Esophagus (tissue), 2 donors: ENCODE measurements around the gene PRUNE1. TPM values are rescaled to one million over a fixed set of nuclear protein-coding genes. Genes with fewer than 3 reads are reported as not detected.
A peak's percentile ranks its signal among the peaks of the same experiment; 100 is the strongest.

ENCODE experiments used
- H3K27ac ChIP-seq, 2 donors: one replicate each; pipeline ENCODE4 v1.5.1; 2013; ENCODE audit warnings: low read depth in 2 of 2, mild to moderate bottlenecking in 2 of 2, inconsistent platforms in 1 of 2, low read length in 1 of 2, moderate library complexity in 1 of 2
- H3K27me3 ChIP-seq, 2 donors: one replicate each; pipeline ENCODE4 v1.6.1; 2013; ENCODE audit warnings: low read length in 2 of 2, control low read depth in 1 of 2, mild to moderate bottlenecking in 1 of 2; ENCODE audit not compliant: insufficient read depth in 2 of 2, control insufficient read depth in 1 of 2
- H3K36me3 ChIP-seq, 2 donors: one replicate each; pipeline ENCODE4 v1.6.1; 2013; ENCODE audit warnings: low read length in 1 of 2; ENCODE audit not compliant: control insufficient read depth in 2 of 2, insufficient read depth in 2 of 2
- H3K4me1 ChIP-seq, 2 donors: one replicate each; pipeline ENCODE4 v1.6.1; 2013; ENCODE audit warnings: low read length in 1 of 2; ENCODE audit not compliant: control insufficient read depth in 2 of 2, insufficient read depth in 2 of 2
- H3K4me3 ChIP-seq, 2 donors: one replicate each; pipeline ENCODE4 v1.5.1; 2013; ENCODE audit warnings: low read length in 2 of 2, mild to moderate bottlenecking in 2 of 2, low read depth in 1 of 2, moderate library complexity in 1 of 2
- H3K9me3 ChIP-seq, 2 donors: one replicate each; pipeline ENCODE4 v1.6.1; 2013; ENCODE audit warnings: mild to moderate bottlenecking in 2 of 2, low read depth in 1 of 2, low read length in 1 of 2, moderate library complexity in 1 of 2; ENCODE audit not compliant: control insufficient read depth in 2 of 2, insufficient read depth in 1 of 2
- WGBS, 2 donors: extraction: QIAGEN DNeasy Blood & Tissue Kit; methylation state at CpG; one replicate each; pipeline ENCODE4 v1.1.7; 2013; 5-methylcytosine and 5-hydroxymethylcytosine counted together
- polyA plus RNA-seq, 2 donors: library from polyadenylated mRNA; stranded (reverse); fragments of 200-250 nt; gene quantifications; one replicate each; pipeline ENCODE4 v1.2.3, GENCODE V29; 2013
- donor health status: healthy with polysubstance abuse.
- donor health status: Bipolar disorder and iron deficiency.

The PRUNE1 gene, protein sequence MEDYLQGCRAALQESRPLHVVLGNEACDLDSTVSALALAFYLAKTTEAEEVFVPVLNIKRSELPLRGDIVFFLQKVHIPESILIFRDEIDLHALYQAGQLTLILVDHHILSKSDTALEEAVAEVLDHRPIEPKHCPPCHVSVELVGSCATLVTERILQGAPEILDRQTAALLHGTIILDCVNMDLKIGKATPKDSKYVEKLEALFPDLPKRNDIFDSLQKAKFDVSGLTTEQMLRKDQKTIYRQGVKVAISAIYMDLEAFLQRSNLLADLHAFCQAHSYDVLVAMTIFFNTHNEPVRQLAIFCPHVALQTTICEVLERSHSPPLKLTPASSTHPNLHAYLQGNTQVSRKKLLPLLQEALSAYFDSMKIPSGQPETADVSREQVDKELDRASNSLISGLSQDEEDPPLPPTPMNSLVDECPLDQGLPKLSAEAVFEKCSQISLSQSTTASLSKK
- 10 to 100 TPM in 1 of 2 donors, 1 to 10 TPM in 1; 7.2 to 10.1 TPM for polyA plus RNA-seq

DNA sequence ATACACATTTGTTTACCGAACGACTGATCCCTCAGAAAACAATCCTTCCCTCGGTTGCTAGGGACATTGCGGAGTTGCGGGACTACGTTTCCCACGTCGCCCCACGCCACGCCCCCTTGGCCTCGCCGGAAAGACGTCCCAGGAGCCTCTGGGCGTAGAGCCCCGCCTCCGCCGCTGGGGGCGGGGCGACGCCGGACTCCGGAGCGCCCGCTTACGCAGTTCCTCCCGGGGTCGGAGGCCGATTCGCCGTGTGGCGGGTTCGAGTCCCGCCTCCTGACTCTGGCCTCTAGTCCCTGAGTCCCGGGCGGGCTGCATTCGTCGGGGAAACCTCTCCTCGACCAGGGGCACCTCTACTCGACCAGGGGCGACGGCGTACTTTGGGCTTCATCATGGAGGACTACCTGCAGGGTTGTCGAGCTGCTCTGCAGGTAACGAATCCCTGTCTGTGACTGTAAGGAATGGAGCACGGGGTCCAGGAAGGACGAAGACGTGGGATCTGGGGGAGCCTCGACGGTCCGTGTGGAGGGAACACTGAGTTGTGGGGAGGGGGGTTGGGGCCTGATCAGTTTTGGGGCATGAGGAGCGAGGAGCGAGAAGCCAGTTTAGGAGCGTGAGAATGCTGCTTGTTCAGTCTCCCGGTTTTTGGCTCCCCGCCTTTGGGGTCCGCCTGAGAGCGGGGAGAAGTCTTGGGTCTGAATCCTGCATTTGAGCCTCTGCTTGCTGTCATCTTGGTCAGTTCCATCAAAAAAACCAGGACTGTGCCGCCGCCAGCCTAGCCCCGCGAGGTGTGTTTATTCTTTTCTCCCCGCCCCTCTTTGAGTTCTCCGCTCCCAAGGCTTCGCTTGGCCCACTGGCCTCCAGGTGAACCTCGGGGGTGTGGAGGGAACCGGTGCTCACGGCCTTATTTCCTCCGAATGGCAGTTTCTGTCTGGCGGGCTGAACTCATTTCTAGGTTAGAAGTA lies at the start of gene PRUNE1:
TSS of gene PRUNE1 (plus strand) at position 206 of the 962 bp plus-strand sequence. CDS start at position 390, 184 bp downstream.
- no peaks in the 10 kb centered on the region for H3K27me3 ChIP-seq
- 0 to 1% methylated on average over 68 to 69 of the region's 69 CpGs for WGBS, 2 donors

GRCh38 chr1:150960646-150961045 lies 47.6 kb upstream of the PRUNE1 start:
- Histone ChIP-seq H3K36me3 (peaks cover 10 to 31% of the 10 kb centered on the region in 2 donors), H3K4me3 (no peak overlapping the region), H3K9me3 (no peaks in the 10 kb centered on the region), H3K4me1 (no peaks in the 10 kb centered on the region), H3K27me3 (no peaks in the 10 kb centered on the region), H3K27ac (no peak overlapping the region)
- 97% methylated on average over 7 of the region's 7 CpGs for WGBS, 2 donors

More for the DNA sequence above, at the start of gene PRUNE1:
- H3K4me3 ChIP-seq = peak within 1 kb of the TSS; percentile 84 to 88
- H3K9me3 ChIP-seq = no peaks in the 10 kb centered on the region
- H3K4me1 ChIP-seq = peaks cover 0 to 5% of the 10 kb centered on the region in 2 donors
- H3K36me3 ChIP-seq = peaks cover 0 to 2% of the 10 kb centered on the region in 2 donors
- peak within 1 kb of the TSS; percentile 95 for H3K27ac ChIP-seq

DNA sequence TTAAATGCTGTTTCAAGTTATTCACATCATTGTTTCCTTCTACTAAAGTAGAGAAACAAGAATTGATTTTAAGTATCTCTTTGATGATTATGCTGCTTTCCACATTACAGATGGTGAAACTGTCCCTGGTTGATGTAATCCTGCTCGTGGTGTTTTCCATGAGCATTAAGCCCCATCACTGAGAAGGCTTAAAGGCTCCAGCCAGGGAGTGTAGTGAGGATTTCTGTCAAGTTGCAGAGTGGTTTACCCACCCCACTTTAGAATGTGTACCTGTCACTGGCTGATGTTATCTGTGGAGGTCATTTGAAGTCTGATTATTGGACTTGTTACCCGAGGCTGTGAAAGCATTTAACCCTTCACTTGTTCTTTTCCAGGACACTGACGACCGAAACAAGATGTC lies 46.5 kb upstream of the PRUNE1 start:
- no peaks in the 10 kb centered on the region for H3K4me1 ChIP-seq
- 63 to 68% methylated on average over 4 of the region's 4 CpGs for WGBS, 2 donors
- no peak overlapping the region for H3K27ac ChIP-seq
- H3K36me3 ChIP-seq = peaks cover 20 to 41% of the 10 kb centered on the region in 2 donors
- H3K27me3 ChIP-seq = no peaks in the 10 kb centered on the region
- H3K9me3 ChIP-seq = no peaks in the 10 kb centered on the region
- no peak overlapping the region for H3K4me3 ChIP-seq

DNA sequence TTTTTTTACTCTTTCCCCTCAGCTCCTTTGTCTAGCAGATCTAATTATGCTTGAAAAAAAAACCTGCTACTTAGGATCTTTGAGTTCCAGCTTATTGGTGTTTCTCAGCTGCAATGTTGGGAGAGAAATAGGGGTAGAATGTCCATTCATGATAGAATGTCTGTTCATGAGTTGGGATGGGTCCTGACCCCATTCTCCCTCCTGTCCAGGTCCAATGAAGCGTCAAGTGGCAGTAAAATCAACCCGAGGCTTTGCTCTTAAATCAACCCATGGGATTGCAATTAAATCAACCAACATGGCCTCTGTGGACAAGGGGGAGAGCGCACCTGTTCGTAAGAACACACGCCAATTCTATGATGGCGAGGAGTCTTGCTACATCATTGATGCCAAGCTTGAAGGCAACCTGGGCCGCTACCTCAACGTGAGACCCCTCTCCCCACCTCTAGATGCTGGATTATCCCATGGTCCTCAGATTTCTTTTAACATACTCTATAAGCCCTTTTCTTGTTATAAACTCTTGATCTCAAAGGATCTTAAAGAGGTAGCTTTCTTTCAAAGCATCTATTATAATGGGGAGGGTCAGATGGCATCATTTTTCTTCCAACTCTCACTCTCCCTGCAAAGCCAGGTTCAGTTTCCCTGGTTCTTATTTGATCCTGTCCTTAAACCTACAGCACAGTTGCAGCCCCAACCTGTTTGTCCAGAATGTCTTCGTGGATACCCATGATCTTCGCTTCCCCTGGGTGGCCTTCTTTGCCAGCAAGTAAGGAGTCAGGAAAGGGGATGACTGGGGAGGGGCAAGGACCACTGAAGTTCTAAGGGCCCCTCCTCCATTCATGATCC lies 44.7 kb upstream of the PRUNE1 start:
- Histone ChIP-seq H3K27ac (no peak overlapping the region), H3K4me1 (no peaks in the 10 kb centered on the region), H3K36me3 (peaks cover 33 to 59% of the 10 kb centered on the region in 2 donors), H3K9me3 (no peaks in the 10 kb centered on the region), H3K27me3 (no peaks in the 10 kb centered on the region), H3K4me3 (no peak overlapping the region)
- WGBS, 2 donors = 87 to 91% methylated on average over 10 of the region's 10 CpGs

DNA sequence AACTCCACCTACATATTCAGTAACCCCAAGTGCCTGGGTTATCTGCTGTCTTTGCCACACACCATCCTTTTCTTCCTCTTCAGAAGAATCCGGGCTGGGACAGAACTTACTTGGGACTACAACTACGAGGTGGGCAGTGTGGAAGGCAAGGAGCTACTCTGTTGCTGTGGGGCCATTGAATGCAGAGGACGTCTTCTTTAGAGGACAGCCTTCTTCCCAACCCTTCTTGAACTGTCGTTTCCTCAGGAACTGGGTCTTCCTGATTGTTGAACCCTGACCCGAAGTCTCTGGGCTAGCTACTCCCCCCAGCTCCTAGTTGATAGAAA lies 44.1 kb upstream of the PRUNE1 start:
- Histone ChIP-seq H3K27me3 (no peaks in the 10 kb centered on the region), H3K9me3 (no peaks in the 10 kb centered on the region), H3K4me3 (no peak overlapping the region), H3K4me1 (no peaks in the 10 kb centered on the region), H3K36me3 (peaks cover 33 to 61% of the 10 kb centered on the region in 2 donors), H3K27ac (no peak overlapping the region)
- 77 to 88% methylated on average over 5 of the region's 5 CpGs for WGBS, 2 donors

DNA sequence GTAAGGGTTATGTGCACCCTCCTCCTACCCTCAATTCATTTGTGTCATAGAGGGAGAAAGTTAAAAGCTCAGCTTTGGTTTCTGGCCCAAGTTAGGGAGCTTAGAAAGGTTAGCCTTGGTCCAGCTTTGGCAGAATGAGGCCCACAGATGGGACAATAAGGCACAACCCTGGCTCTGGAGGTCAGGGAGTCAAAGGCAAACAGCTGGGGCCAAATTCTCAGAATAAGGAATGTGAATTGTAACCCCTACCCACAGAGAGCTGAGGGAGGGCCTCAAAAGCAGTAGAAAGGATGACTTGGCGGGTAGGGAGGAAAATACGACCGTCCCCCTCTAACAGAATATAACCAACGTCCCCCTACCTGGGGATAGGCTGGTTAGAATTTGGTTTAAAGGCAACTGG lies 42.6 kb upstream of the PRUNE1 start:
- peaks cover 31 to 54% of the 10 kb centered on the region in 2 donors for H3K36me3 ChIP-seq
- 84 to 87% methylated on average over 4 of the region's 4 CpGs for WGBS, 2 donors
- H3K27me3 ChIP-seq = no peaks in the 10 kb centered on the region
- H3K9me3 ChIP-seq = no peaks in the 10 kb centered on the region
- H3K4me1 ChIP-seq = no peaks in the 10 kb centered on the region
- H3K27ac ChIP-seq = no peak overlapping the region
- H3K4me3 ChIP-seq = no peak overlapping the region

- WGBS, 2 donors = 71 to 77% methylated on average over 6 of the region's 6 CpGs
- H3K4me1 ChIP-seq = peaks cover 0 to 4% of the 10 kb centered on the region in 2 donors
- no peaks in the 10 kb centered on the region for H3K27me3 ChIP-seq
- H3K9me3 ChIP-seq = no peaks in the 10 kb centered on the region
- H3K27ac ChIP-seq = no peak overlapping the region
- H3K4me3 ChIP-seq = no peak overlapping the region
- H3K36me3 ChIP-seq = peaks cover 28 to 50% of the 10 kb centered on the region in 2 donors
Measured at GRCh38 chr1:150966011-150966410, 42.2 kb upstream of the PRUNE1 start.

GRCh38 chr1:150967936-150968335 lies 40.3 kb upstream of the PRUNE1 start:
- Histone ChIP-seq H3K4me3 (no peak overlapping the region), H3K27me3 (no peaks in the 10 kb centered on the region), H3K36me3 (peaks cover 26 to 45% of the 10 kb centered on the region in 2 donors), H3K4me1 (peaks cover 10 to 12% of the 10 kb centered on the region in 2 donors), H3K9me3 (no peaks in the 10 kb centered on the region), H3K27ac (no peak overlapping the region)
- WGBS, 2 donors = 97% methylated on average over 13 of the region's 13 CpGs

DNA sequence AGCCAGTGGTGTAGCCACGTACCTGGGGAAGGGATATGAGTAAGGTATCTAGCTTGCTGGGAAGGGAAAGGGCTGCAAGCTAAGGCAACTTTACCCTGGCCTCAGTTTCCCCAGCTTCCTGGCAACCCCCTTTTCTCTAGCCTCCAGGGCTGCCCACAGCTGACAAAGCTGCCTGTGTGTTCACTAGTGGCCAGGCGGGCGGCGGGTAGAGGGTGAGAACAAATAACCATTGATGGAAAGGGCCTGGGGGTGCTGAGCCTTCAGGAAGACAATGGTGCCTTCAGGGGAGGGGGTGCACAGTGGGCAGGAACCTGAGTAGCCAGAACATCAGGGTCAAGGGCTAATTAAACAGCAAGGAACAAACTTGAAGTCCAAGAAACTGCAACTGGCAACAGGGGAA lies 39.8 kb upstream of the PRUNE1 start:
- Histone ChIP-seq H3K27me3 (no peaks in the 10 kb centered on the region), H3K36me3 (peaks cover 26 to 43% of the 10 kb centered on the region in 2 donors), H3K27ac (no peak overlapping the region), H3K4me1 (peaks cover 16 to 17% of the 10 kb centered on the region in 2 donors), H3K9me3 (no peaks in the 10 kb centered on the region), H3K4me3 (no peak overlapping the region)
- WGBS, 2 donors = 94 to 95% methylated on average over 4 of the region's 4 CpGs
